HG03175 (cell line): ENCODE results near the gene ZPBP2.
A peak's percentile ranks its signal among the peaks of the same experiment; 100 is the strongest.
"Not testable (repeated sequence)": the region's sequence is repeated elsewhere in the genome, so short reads cannot be mapped to it uniquely, and the experiment has no call there.

Experiments used
- ATAC-seq: cut with Tn5 transposase; IDR thresholded peaks from one replicate; pipeline ENCODE4 v1.9.1; 2021; ENCODE audit warnings: mild to moderate bottlenecking, moderate library complexity; ENCODE audit not compliant: unreplicated experiment

The ZPBP2 gene

GRCh38 chr17:39867880-39868553 is at the start of gene ZPBP2:
Gene ZPBP2, plus strand, starts transcription at chr17:39868202. Its CDS starts 153 bp downstream, at chr17:39868355.
- no peak for ATAC-seq

- ATAC-seq, result peak; percentile 36
These were observed 49.5 kb upstream of the ZPBP2 start for GRCh38 chr17:39818358-39819000.

DNA sequence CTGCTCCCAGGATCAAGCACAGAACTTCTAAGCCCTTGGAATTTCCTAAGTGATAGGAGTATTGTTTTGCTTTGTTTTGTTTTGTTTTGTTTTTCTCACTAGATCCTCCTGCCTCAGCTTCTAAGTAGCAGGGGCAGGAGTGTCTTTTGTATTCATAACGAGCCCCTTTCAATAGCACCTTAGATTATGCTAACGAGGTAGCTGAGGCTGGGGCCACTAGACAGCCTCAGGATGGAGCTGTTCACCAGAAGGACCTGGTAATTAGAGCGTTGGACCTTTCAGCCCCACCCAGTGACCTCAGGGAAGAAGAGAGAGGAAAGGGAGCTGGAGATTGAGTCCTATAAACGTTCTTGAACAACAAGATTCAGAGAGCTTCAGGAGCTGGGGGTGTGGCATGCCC is 47.5 kb upstream of the ZPBP2 start:
- ATAC-seq, result no peak

DNA sequence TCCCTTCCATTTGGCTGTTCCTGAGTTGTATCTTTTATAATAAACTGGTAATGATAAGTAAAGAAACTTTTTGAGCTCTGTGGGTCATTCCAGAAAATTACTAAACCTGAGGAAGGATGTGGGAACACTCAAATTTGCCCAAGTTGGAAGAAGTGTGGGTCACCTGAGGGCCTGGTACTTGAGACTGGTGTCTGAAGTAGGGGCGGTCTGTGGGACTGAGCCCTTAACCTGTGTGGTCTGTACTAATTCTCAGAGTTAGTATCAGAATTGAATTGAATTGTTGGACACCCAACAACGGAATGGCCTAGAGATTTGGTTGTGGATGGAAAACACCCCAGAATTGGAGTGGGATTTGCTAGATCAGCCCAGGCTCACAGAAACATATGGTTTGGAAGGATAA is 47.0 kb upstream of the ZPBP2 start:
- ATAC-seq, result no peak

DNA sequence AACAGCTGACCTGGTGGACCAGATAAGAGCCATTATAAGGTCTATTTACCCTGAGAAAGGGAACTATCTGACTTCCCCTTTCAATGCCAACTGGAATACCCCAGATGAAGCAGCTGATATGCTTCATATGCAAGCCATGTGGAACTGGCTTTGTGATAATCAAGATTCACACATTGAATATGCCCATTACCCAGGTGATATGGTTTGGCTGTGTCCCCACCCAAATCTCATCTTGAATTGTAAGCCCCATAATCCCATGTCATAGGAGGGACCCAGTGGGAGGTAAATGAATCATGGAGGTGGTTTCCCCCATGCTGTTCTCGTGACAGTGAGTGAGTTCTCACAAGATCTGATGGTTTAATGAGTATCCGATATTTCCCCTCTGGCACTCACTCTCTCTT is 46.0 kb upstream of the ZPBP2 start:
- no peak for ATAC-seq

DNA sequence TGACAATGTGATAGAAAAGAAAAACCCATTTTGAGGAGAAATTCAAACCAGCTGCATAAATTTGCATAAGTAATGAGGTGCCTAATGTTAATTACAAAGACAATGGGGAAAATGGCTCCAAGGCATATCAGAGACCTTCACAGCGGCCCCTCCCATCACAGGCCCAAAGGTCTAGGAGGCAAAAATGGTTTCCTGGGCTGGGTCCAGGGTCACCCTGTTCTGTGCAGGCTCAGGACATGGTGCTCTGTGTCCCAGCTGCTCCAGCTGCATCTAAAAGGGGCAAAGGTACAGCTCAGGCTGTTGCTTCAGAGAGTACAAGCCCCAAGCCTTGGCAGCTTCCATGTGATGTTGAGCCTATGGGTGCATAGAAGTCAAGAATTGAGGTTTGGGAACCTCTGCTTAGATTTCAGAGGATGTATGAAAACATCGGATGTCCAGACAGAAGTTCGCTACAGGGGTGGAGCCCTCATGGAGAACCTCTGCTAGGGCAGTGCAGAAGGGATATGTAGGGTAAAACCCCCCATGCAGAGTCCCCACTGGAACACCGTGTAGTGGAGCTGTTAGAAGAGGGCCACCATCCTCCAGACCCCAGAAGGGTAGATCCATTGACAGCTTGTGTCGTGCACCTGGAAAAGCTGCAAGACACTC is 44.5 kb upstream of the ZPBP2 start:
- no peak for ATAC-seq

DNA sequence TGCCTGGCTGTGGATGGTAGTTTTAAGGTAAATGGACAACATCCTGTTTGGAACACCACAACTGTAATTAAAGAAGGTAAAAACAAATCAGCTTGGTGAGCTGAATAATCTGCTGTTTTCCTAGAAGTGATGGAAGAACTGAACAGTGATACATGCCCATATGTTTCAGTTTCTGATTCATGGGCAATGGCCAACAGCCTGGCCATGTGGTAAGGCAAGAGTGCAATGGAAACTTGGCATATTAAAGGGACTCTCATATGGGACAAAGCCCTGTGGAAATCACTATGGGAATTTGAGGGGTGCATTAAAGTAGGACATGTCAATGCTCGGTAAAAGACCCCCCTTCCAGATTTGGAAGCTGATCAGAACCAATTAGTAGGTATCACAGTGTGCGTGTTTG is 41.7 kb upstream of the ZPBP2 start:
- ATAC-seq, result no peak

DNA sequence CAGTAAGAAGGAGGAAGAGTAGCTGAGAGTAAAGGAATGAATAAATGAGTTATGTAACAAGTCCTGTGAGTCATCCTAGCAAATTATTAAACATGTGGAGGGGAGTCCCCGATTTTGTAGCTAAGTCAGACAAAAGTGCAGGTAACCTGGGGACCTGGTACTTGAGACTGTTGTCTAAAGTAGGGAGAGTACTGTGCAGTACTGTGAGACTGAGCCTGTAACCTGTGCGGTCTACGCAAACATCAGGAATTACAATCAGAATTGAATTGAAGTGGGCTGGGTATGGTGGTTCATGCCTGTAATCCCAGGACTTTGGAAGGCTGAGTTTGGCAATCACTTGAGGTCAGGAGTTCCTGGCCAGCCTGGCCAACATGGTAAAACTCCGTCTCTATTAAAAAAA is 39.6 kb upstream of the ZPBP2 start:
- no peak for ATAC-seq

DNA sequence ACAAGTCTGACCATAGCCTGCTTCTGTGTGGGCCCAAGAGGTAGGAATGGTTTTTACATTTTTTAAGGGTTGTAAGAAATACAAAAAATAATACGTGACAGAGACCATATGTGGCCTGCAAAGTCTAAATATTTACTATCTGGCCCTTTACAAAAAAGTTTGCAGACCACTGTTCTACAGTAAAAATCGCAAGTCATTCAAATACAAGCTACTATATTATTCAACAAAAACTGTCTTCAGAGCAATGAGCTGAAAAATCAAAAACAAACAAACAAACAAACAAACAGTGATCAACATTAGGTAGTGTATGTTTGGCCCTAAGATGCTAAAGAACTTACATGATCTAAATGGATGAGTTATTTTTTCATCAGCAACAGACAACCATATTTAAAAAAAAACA is 36.4 kb upstream of the ZPBP2 start:
- ATAC-seq, result no peak

DNA sequence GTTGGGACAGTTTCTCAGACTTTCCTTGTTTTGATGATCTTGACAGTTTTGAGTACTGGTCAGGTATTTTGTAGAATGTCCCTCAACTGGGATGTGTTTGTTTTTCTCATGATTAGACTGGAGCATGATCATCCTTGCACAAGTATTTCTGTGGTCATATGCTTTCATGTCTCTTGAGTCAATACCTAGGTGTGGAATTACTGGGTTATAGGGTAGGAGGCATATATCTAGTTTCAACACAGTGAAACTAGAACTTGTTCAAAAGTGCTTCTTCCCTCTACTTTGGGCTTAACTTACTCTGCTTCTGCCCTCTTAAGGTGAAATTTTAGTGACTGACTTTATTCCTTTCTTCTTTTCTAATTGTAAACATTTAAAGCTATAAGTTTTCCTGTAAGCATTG is 34.0 kb upstream of the ZPBP2 start:
- no peak for ATAC-seq

GRCh38 chr17:39835038-39835786 is 32.8 kb upstream of the ZPBP2 start:
- ATAC-seq, result no peak

- no peak for ATAC-seq
These were observed 31.9 kb upstream of the ZPBP2 start for GRCh38 chr17:39836117-39836516.

- ATAC-seq, result no peak
These were observed 29.9 kb upstream of the ZPBP2 start for GRCh38 chr17:39838057-39838456.

DNA sequence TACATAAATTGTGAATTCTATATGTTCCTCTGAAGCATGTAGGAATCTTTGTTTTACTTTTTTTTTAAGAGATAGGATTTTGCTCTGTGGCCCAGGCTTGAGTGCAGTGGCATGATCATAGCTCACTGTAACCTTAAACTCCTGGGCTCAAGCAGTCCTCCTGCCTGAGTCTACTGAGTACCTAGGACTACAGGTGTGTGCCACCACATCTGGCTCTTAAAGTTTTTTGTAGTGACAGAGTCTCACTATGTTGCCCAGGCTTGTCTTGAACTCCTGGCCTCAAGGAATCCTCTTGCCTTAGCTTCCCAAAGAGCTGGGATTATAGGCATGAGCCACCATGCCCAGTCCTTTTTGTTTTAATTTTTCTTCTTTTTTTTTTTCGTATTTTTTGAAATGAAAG is 29.2 kb upstream of the ZPBP2 start:
- ATAC-seq, result no peak

GRCh38 chr17:39841134-39841683 is 26.8 kb upstream of the ZPBP2 start:
- no peak for ATAC-seq

- no peak for ATAC-seq
These were observed 22.8 kb upstream of the ZPBP2 start for GRCh38 chr17:39845052-39845846.

DNA sequence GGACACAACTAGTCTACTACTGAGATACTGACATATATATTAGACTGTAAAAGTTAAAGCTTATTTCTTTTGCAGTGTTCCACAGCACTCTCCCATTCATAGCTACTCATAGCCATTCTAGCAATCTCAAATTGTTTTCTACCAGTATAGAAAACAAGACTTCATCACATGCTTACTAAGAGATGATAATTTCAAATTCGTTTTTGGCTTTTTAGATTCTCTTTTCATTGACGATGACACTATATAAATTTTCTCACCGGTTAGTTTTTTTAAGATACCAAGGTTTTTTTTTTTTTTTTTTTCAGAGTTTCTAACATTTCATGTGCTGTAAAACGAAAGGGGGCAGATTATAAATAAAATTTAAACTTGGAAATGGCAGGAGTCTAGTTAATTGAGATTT is 21.8 kb upstream of the ZPBP2 start:
- ATAC-seq, result no peak

DNA sequence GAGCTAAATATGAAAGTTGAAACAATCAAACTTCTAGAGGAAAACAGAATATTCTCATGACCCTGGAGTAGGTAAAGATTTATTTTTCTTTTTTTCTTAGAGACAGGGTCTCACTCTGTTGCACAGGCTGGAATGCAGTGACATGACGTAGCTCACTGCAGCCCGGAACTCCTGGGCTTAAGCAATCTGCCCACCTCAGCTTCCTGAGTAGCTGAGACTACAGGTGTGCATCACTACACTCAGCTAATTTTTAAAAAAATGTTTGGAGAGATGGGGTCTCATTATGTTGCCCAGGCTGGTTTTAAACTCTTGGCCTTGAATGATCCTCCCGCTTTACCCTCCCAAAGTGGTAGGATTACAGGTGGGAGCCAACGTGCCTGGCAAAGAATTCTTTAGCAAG is 19.4 kb upstream of the ZPBP2 start:
- ATAC-seq, result no peak

- ATAC-seq, result not testable (repeated sequence)
These were observed 17.8 kb upstream of the ZPBP2 start for GRCh38 chr17:39850186-39850585.

GRCh38 chr17:39852239-39852638 is 15.8 kb upstream of the ZPBP2 start:
- no peak for ATAC-seq

DNA sequence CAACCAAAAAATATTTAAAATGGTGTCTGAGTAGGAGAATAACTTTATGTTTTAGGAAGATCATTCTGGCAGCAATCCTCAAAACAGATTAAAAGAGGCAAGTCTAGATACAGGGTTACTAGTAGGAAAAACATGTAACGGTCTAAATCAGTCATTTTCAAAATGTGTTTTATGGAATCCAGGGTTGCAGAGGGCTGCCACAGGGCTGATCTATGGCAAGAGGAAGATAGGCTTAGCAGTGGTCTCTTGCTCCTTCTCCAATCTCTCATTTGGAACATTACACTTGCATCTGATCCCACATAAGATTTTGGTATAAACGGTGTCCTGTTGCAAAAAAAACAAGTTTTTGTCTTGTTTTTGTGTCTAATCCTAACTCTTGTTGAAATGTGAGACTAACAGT is 13.1 kb upstream of the ZPBP2 start:
- no peak for ATAC-seq
